ENCODE results near the gene C4orf51. TPM values are rescaled to one million over a fixed set of nuclear protein-coding genes. Genes with fewer than 3 reads are reported as not detected.

C4orf51 gene
- total RNA-seq, 1 experiment from 2014 or later: not detected

DNA sequence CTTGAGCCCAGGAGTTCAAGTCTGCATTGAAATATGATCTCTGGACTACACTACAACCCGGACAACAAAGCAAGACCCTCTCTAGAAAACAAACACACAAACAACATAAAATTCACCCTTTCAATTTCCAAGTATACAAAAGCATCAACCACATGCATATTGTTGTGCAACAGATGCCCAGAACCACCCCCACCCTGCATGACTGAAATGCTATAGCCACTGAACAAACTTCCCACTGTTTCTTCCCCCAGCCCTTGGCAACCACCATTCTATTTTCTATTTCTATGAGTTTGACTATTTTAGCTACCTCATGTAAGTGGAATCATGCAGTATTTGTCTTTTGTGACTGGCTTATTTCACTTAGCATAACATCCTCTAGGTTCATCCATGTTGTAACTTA is 14.2 kb upstream of the C4orf51 start:
- no peak overlapping the region for H3K4me3 ChIP-seq (ENCODE audit: low read depth, low read length, poor library complexity, severe bottlenecking)
- ChIA-PET POLR2A (ENCODE audit: low non-redundant PET) (no interaction called here), CTCF (no interaction called here)
- H3K27ac ChIP-seq (ENCODE audit: low read depth, low read length, poor library complexity, severe bottlenecking): no peak overlapping the region
- intact Hi-C loops (cut with micrococcal nuclease; ENCODE audit: unreplicated experiment): no loop called here
- BruUV-seq (replicated peaks): no TSS peak
- no peak for DNase-seq (ENCODE audit: low spot score)
- H3K9me3 ChIP-seq (ENCODE audit: low read depth, low read length, poor library complexity, severe bottlenecking): no peaks in the 10 kb centered on the region
- no peaks in the 10 kb centered on the region for H3K4me1 ChIP-seq (ENCODE audit: insufficient read depth, low read length, poor library complexity, severe bottlenecking)
- no peaks in the 10 kb centered on the region for H3K27me3 ChIP-seq (replicated peaks; ENCODE audit: insufficient read depth, low read depth, low read length, poor library complexity)
- TF ChIP-seq EZH2 (IDR thresholded peaks at IDR 0.05; ENCODE audit: borderline replicate concordance, low read depth, low read length, poor library complexity, severe bottlenecking): no peak
- TF ChIP-seq, protein P1, sequence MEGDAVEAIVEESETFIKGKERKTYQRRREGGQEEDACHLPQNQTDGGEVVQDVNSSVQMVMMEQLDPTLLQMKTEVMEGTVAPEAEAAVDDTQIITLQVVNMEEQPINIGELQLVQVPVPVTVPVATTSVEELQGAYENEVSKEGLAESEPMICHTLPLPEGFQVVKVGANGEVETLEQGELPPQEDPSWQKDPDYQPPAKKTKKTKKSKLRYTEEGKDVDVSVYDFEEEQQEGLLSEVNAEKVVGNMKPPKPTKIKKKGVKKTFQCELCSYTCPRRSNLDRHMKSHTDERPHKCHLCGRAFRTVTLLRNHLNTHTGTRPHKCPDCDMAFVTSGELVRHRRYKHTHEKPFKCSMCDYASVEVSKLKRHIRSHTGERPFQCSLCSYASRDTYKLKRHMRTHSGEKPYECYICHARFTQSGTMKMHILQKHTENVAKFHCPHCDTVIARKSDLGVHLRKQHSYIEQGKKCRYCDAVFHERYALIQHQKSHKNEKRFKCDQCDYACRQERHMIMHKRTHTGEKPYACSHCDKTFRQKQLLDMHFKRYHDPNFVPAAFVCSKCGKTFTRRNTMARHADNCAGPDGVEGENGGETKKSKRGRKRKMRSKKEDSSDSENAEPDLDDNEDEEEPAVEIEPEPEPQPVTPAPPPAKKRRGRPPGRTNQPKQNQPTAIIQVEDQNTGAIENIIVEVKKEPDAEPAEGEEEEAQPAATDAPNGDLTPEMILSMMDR (conservative IDR thresholded peaks at IDR 0.05; ENCODE audit: low read depth, low read length): no peak
- no peaks in the 10 kb centered on the region for H3K36me3 ChIP-seq (ENCODE audit: insufficient read depth, low read length, poor library complexity, severe bottlenecking)

DNA sequence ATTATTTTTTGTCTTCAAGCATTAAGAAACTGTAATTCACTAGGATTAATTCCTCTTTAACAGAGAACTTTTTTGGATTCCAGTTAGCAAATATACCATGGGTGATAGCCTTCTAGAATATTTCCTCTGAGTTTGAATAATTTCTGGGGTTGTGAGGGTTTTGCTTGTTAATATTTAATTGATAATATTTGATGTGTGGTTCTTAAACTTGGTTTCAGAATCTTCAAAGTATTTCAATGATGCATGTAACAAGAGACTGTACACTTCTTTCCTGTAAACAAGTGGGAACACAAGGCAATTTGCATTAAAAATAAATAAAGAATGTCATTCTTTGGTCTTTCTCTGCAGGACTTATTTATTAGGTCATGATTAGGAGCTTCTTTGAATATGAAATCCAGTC is 9.5 kb upstream of the C4orf51 start:
- POLR2A ChIA-PET (ENCODE audit: low non-redundant PET): no interaction called here
- BruUV-seq (replicated peaks): no TSS peak
- H3K9me3 ChIP-seq (ENCODE audit: low read depth, low read length, poor library complexity, severe bottlenecking): no peaks in the 10 kb centered on the region
- H3K27ac ChIP-seq (ENCODE audit: low read depth, low read length, poor library complexity, severe bottlenecking): no peak overlapping the region
- no peaks in the 10 kb centered on the region for H3K4me1 ChIP-seq (ENCODE audit: insufficient read depth, low read length, poor library complexity, severe bottlenecking)
- no peak for DNase-seq (ENCODE audit: low spot score)
- no peaks in the 10 kb centered on the region for H3K36me3 ChIP-seq (ENCODE audit: insufficient read depth, low read length, poor library complexity, severe bottlenecking)
- CTCF ChIA-PET: no interaction called here
- H3K27me3 ChIP-seq (replicated peaks; ENCODE audit: insufficient read depth, low read depth, low read length, poor library complexity): no peaks in the 10 kb centered on the region
- no peak overlapping the region for H3K4me3 ChIP-seq (ENCODE audit: low read depth, low read length, poor library complexity, severe bottlenecking)
- intact Hi-C loops (cut with micrococcal nuclease; ENCODE audit: unreplicated experiment): no loop called here
- TF ChIP-seq, protein P1 (conservative IDR thresholded peaks at IDR 0.05; ENCODE audit: low read depth, low read length): no peak
- no peak for TF ChIP-seq EZH2 (IDR thresholded peaks at IDR 0.05; ENCODE audit: borderline replicate concordance, low read depth, low read length, poor library complexity, severe bottlenecking)

DNA sequence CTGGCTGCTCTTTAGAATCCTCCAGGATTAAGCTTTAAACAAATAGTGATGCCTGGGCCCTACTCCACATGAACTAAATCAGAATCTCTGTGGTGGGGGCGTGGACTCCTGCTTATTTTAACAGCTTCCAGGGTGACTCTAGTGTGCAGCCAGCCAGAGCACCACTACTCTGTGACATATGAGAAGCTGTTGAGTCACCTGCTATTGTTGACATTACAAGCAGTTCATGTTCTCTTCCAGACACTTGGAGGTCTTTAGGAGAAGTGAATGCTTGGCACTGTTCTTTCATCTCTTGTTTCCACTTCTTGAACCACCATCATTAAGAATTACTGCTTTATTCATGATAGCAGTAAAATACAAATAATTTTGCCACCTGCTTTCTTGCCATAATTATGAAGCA is 426 bp upstream of the C4orf51 start:
- no peak overlapping the region for H3K27ac ChIP-seq (ENCODE audit: low read depth, low read length, poor library complexity, severe bottlenecking)
- peak; percentile 37 for DNase-seq (ENCODE audit: low spot score)
- ChIA-PET CTCF (no interaction called here), POLR2A (ENCODE audit: low non-redundant PET) (no interaction called here)
- H3K4me3 ChIP-seq (ENCODE audit: low read depth, low read length, poor library complexity, severe bottlenecking): no peak overlapping the region
- peaks cover 4% of the 10 kb centered on the region for H3K4me1 ChIP-seq (ENCODE audit: insufficient read depth, low read length, poor library complexity, severe bottlenecking)
- TF ChIP-seq, protein P1 (conservative IDR thresholded peaks at IDR 0.05; ENCODE audit: low read depth, low read length): no peak
- no peak for TF ChIP-seq EZH2 (IDR thresholded peaks at IDR 0.05; ENCODE audit: borderline replicate concordance, low read depth, low read length, poor library complexity, severe bottlenecking)
- H3K36me3 ChIP-seq (ENCODE audit: insufficient read depth, low read length, poor library complexity, severe bottlenecking): no peaks in the 10 kb centered on the region
- intact Hi-C loops (cut with micrococcal nuclease; ENCODE audit: unreplicated experiment): no loop called here
- no peaks in the 10 kb centered on the region for H3K27me3 ChIP-seq (replicated peaks; ENCODE audit: insufficient read depth, low read depth, low read length, poor library complexity)
- no peaks in the 10 kb centered on the region for H3K9me3 ChIP-seq (ENCODE audit: low read depth, low read length, poor library complexity, severe bottlenecking)
- no TSS peak for BruUV-seq (replicated peaks)
